GM18498 (cell line): Measurements from ENCODE around the gene LIME1.

Experiments used
- ATAC-seq: cut with Tn5 transposase; IDR thresholded peaks from one replicate; pipeline ENCODE4 v1.9.1; 2021; ENCODE audit warnings: mild to moderate bottlenecking, moderate library complexity; ENCODE audit not compliant: unreplicated experiment

The LIME1 gene

GRCh38 chr20:63737945-63738686, 1.7 kb downstream of the LIME1 start:
- ATAC-seq: no peak

- ATAC-seq: no peak
Measured at GRCh38 chr20:63738687-63739129, 2.2 kb downstream of the LIME1 start.

GRCh38 chr20:63739130-63740069, 2.9 kb downstream of the LIME1 start, which contains the start of gene SLC2A4RG:
Gene SLC2A4RG (plus strand): TSS chr20:63739776. CDS start chr20:63739913, 137 bp downstream.
- ATAC-seq: peak; percentile 49

- peak; percentile 20 for ATAC-seq
Measured at GRCh38 chr20:63740070-63740626, 3.7 kb downstream of the LIME1 start.

GRCh38 chr20:63740627-63741353, 4.3 kb downstream of the LIME1 start:
- ATAC-seq: no peak

- ATAC-seq: no peak
Measured at GRCh38 chr20:63741354-63741675, 4.9 kb downstream of the LIME1 start.

- no peak for ATAC-seq
Measured at GRCh38 chr20:63741676-63742380, 5.4 kb downstream of the LIME1 start.

GRCh38 chr20:63742381-63743024, 6.0 kb downstream of the LIME1 start:
- ATAC-seq: no peak

GRCh38 chr20:63743210-63743970, 6.9 kb downstream of the LIME1 start:
- no peak for ATAC-seq

- no peak for ATAC-seq
Measured at GRCh38 chr20:63744158-63744557, 7.7 kb downstream of the LIME1 start.

GRCh38 chr20:63744574-63745423, 8.3 kb downstream of the LIME1 start:
- ATAC-seq: no peak

- no peak for ATAC-seq
Measured at GRCh38 chr20:63745424-63745805, 9.0 kb downstream of the LIME1 start.

- no peak for ATAC-seq
Measured at GRCh38 chr20:63745961-63746731, 9.7 kb downstream of the LIME1 start.

- no peak for ATAC-seq
Measured at GRCh38 chr20:63746751-63747315, 10.4 kb downstream of the LIME1 start.

GRCh38 chr20:63747622-63748069, 11.2 kb downstream of the LIME1 start:
- no peak for ATAC-seq

GRCh38 chr20:63748070-63748933, 11.8 kb downstream of the LIME1 start:
- no peak for ATAC-seq
